Heart left ventricle (tissue), 13 donors: ENCODE results near the gene IPO9.

Experiments
- CTCF ChIP-seq, 12 donors: fragments of 200-600 bp; sonication (generic) in 4 of 12; IDR thresholded peaks; one replicate each; pipeline versions ENCODE4 v1.5.0 to v1.8.0; 2018 to 2022; ENCODE audit warnings: antibody characterized with exemption in 12 of 12, mild to moderate bottlenecking in 5 of 12
- POLR2A ChIP-seq, 2 donors: fragments of 450-650 bp; IDR thresholded peaks; one replicate each; pipeline ENCODE4 v1.6.1; 2017; ENCODE audit warnings: antibody characterized with exemption in 2 of 2, mild to moderate bottlenecking in 2 of 2, moderate library complexity in 2 of 2
- donor health status: ischemic (EF 13 %, LVEDD 7.1; RV severe dilation, severe dysfunction).
- donor health status: DM: no; HTN: yes; CAD: no.
- donor health status: DM: no; HTN: no; CAD: no.
- donor health status: ischemic (EF 25% LVEDD 6.9; RV normal size, moderate dysfunction).
- donor health status: ischemic (EF 25% LVEDD 5.7; RV mildly dilated, moderate dysfunction).
- donor health status: ischemic (EF 35%, LVEDD 5.7; RV mildly dilated, moderate dysfunction).
- donor health status: nonischemic (EF 11% LVEDD 7.7; RV severe dilation, severe dysfunction).
- donor health status: DM: yes; HTN: yes; CAD: no.
- donor health status: PGD.
- donor health status: ischemic (EF 29% LVEDD 5.4; RV normal size, mild dysfunction).
- donor health status: nonischemic (EF 23%, LVEDD 6.1; RV moderate dilation, normal function).

GRCh38 chr1:201903135-201903534 lies 74.2 kb downstream of the IPO9 start:
- no peak for TF ChIP-seq CTCF (IDR thresholded peaks at IDR 0.05)
- no peak for TF ChIP-seq POLR2A (IDR thresholded peaks at IDR 0.05)
